GM18519 (cell line): ENCODE data around the gene FOXD4.
"Not testable (repeated sequence)": the region's sequence is repeated elsewhere in the genome, so short reads cannot be mapped to it uniquely, and the experiment has no call there.

Experiments used
- ATAC-seq: cut with Tn5 transposase; IDR thresholded peaks from one replicate; pipeline ENCODE4 v1.9.1; 2021; ENCODE audit warnings: mild to moderate bottlenecking, moderate library complexity; ENCODE audit not compliant: unreplicated experiment, low FRiP score

The FOXD4 gene

DNA sequence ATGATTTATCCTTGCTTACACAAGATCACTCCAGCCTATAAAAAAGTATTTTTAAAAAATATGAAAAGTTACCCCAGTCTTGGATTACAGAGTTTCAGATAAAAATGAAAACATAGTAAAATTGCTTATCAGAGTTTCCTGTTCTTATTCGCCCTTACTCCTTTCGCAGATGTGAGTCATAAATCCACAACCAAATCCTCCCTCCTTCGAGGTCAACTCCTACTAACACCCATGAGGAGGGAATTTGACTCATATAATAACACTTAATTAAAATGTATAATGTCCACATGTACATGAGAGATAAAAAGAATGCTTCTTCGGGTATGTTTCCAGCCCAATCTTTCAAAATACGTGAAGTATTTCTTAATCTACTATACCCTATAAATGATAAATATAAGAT is 23.9 kb downstream of the FOXD4 start:
- not testable (repeated sequence) for ATAC-seq

GRCh38 chr9:93909-94308 is 24.3 kb downstream of the FOXD4 start:
- not testable (repeated sequence) for ATAC-seq

- ATAC-seq = not testable (repeated sequence)
Observed at GRCh38 chr9:90851-91250, 27.4 kb downstream of the FOXD4 start.

- not testable (repeated sequence) for ATAC-seq
Observed at GRCh38 chr9:88396-89037, 29.7 kb downstream of the FOXD4 start.

- ATAC-seq = not testable (repeated sequence)
Observed at GRCh38 chr9:87860-88259, 30.4 kb downstream of the FOXD4 start.

- not testable (repeated sequence) for ATAC-seq
Observed at GRCh38 chr9:87105-87504, 31.1 kb downstream of the FOXD4 start.

GRCh38 chr9:86697-87096 is 31.5 kb downstream of the FOXD4 start:
- not testable (repeated sequence) for ATAC-seq

GRCh38 chr9:82932-83689 is 35.1 kb downstream of the FOXD4 start:
- ATAC-seq = not testable (repeated sequence)

GRCh38 chr9:78333-78732 is 39.9 kb downstream of the FOXD4 start:
- not testable (repeated sequence) for ATAC-seq

DNA sequence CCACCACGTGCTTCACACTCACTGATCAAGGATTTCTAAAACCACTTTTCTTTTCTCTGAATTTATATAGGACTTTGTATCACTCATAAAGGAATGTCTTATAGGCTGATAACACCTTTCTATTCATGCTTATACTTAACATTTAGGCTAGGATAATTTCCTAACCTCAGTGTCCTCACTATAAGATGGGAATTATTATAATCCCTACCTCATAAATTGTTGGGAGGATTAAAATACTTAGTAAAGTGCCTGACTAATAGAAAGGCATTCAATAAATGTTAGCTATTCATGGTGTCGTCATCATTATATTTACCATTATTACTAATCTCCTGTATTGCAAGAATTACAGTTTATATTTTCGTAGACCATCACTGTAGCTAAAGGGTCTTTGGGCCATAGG is 41.8 kb downstream of the FOXD4 start:
- ATAC-seq = not testable (repeated sequence)

- not testable (repeated sequence) for ATAC-seq
Observed at GRCh38 chr9:73900-74525, 44.2 kb downstream of the FOXD4 start.

GRCh38 chr9:73076-73899 is 44.9 kb downstream of the FOXD4 start:
- ATAC-seq = not testable (repeated sequence)
